K562 (cell line): ENCODE measurements around the gene ZDHHC1. TPM values are rescaled to one million over a fixed set of nuclear protein-coding genes. Genes with fewer than 3 reads are reported as not detected.

Experiments used
- ATAC-seq: fragments of 200-7000 bp; cut with Tn5 transposase; 3 replicates; pipeline ENCODE4 v1.9.1; 2020; ENCODE audit warnings: moderate library complexity
- BruUV-seq: library from RNA; stranded (reverse); fragments of 400-500 nt; replicated peaks from 2 replicates; lab custom pipeline; 2021; lab: Mats Ljungman, UMichigan
- CTCF ChIA-PET: fragments of 300-600 bp; formaldehyde crosslinking; extraction: SDS; loops from one replicate; lab custom pipeline; 2021; ENCODE audit warnings: low intra/inter-chr PET ratio; lab: Yijun Ruan, JAX
- POLR2A ChIA-PET: fragments of 300-600, 350-650 bp; sonication (Branson Sonifier 250); formaldehyde crosslinking; extraction: SDS; loops from one replicate; lab custom pipeline; 2021; ENCODE audit warnings: antibody characterized with exemption, inconsistent platforms; lab: Yijun Ruan, JAX
- DNase-seq, 4 experiments: peaks; one replicate each; pipeline versions ENCODE4 v3.0.0 to v3.0.0-alpha.2; 2011 to 2018; ENCODE audit warnings: low spot score in 3 of 4, mixed read lengths in 3 of 4; ENCODE audit errors: extremely low read depth in 1 of 4
- FAIRE-seq: peaks from 2 replicates; lab custom pipeline; 2011; peaks lifted over from hg19 to GRCh38; lab: Jason Lieb, UNC
- H2AFZ ChIP-seq: 2 replicates; pipeline ENCODE4 v1.6.0; 2011; ENCODE audit warnings: low read depth, low read length, control low read depth, inconsistent platforms
- H3K27ac ChIP-seq: fragments of 200-600 bp; 3 replicates; pipeline ENCODE4 v1.8.0; 2011; ENCODE audit warnings: low read depth, mild to moderate bottlenecking, control low read depth, inconsistent platforms, low read length, moderate library complexity, mixed read lengths; ENCODE audit errors: extremely low read depth
- H3K27me3 ChIP-seq, 2 experiments: fragments of 300-600 bp in 1 of 2; 2 replicates in 1 of 2; 3 replicates in 1 of 2; pipeline versions ENCODE4 v1.6.0 to v1.8.0; 2011; ENCODE audit warnings: inconsistent platforms in 2 of 2, low read length in 2 of 2, mild to moderate bottlenecking in 1 of 2, mixed read lengths in 1 of 2, moderate library complexity in 1 of 2; ENCODE audit not compliant: control insufficient read depth in 2 of 2, insufficient read depth in 2 of 2
- H3K36me3 ChIP-seq: fragments of 300-600 bp; 3 replicates; pipeline ENCODE4 v1.8.0; 2011; ENCODE audit warnings: mild to moderate bottlenecking, low read length, inconsistent platforms; ENCODE audit not compliant: control insufficient read depth, insufficient read depth
- H3K4me1 ChIP-seq, 2 experiments: fragments of 200-600 bp in 1 of 2; replicated peaks in 1 of 2; 2 replicates in 1 of 2; 3 replicates in 1 of 2; pipeline versions ENCODE4 v1.5.1 to v1.8.0; 2011; ENCODE audit warnings: inconsistent platforms in 2 of 2, low read length in 2 of 2, mild to moderate bottlenecking in 1 of 2, mixed read lengths in 1 of 2, moderate library complexity in 1 of 2; ENCODE audit not compliant: control insufficient read depth in 2 of 2, insufficient read depth in 2 of 2
- H3K4me2 ChIP-seq: 2 replicates; pipeline ENCODE4 v1.6.1; 2011; ENCODE audit warnings: low read length, control low read depth, inconsistent platforms, mixed read lengths; ENCODE audit not compliant: insufficient read depth
- H3K4me3 ChIP-seq: fragments of 200-600 bp; sonication (generic), shearing (Covaris generic); 2 replicates; pipeline ENCODE4 v1.5.1; 2016; ENCODE audit warnings: control low read depth, inconsistent platforms
- H3K79me2 ChIP-seq: fragments of 200-600 bp; 3 replicates; pipeline ENCODE4 v1.8.0; 2011; ENCODE audit warnings: low read length, inconsistent platforms; ENCODE audit not compliant: control insufficient read depth, insufficient read depth
- H3K9ac ChIP-seq, 2 experiments: 2 replicates each; pipeline versions ENCODE4 v1.6.0 to v1.6.1; 2011; ENCODE audit warnings: low read depth in 2 of 2, low read length in 2 of 2, control low read depth in 1 of 2, inconsistent platforms in 1 of 2, mild to moderate bottlenecking in 1 of 2, mixed read lengths in 1 of 2; ENCODE audit not compliant: insufficient read depth in 1 of 2
- H3K9me1 ChIP-seq: one replicate; pipeline ENCODE4 v1.6.0; 2011; ENCODE audit warnings: inconsistent platforms, mild to moderate bottlenecking, low read length, moderate library complexity; ENCODE audit not compliant: control insufficient read depth, insufficient read depth
- H3K9me3 ChIP-seq: replicated peaks from 2 replicates; pipeline ENCODE4 v1.5.1; 2011; ENCODE audit warnings: low read depth, low read length, inconsistent platforms; ENCODE audit not compliant: control insufficient read depth, insufficient read depth
- H4K20me1 ChIP-seq: replicated peaks from 2 replicates; pipeline ENCODE4 v1.6.1; 2011; ENCODE audit warnings: low read length, inconsistent platforms, mixed read lengths; ENCODE audit not compliant: control insufficient read depth, insufficient read depth
- BRD9 ChIP-seq: fragments of 450-650 bp; IDR thresholded peaks from 2 replicates; pipeline ENCODE4 v1.6.1; 2018; ENCODE audit warnings: low read depth; ENCODE audit not compliant: partially characterized antibody
- CREM ChIP-seq: IDR thresholded peaks from 2 replicates; pipeline ENCODE4 v1.6.1; 2014; ENCODE audit warnings: antibody characterized with exemption, low read depth
- KDM1A ChIP-seq, 2 experiments: fragments of 450-650 bp; IDR thresholded peaks; 2 replicates each; pipeline ENCODE4 v1.6.1; 2016; ENCODE audit warnings: mild to moderate bottlenecking in 2 of 2
- MEIS2 ChIP-seq: fragments of 450-650 bp; IDR thresholded peaks from 2 replicates; pipeline ENCODE4 v1.6.1; 2014; ENCODE audit warnings: mild to moderate bottlenecking; ENCODE audit not compliant: partially characterized antibody
- NR2F6 ChIP-seq: fragments of 450-650 bp; formaldehyde crosslinking; IDR thresholded peaks from 2 replicates; pipeline ENCODE4 v1.4.0; 2020; ENCODE audit warnings: mild to moderate bottlenecking
- RCOR1 ChIP-seq, 2 experiments: IDR thresholded peaks; 2 replicates each; pipeline ENCODE4 v1.6.1; 2012; ENCODE audit warnings: low read depth in 2 of 2, low read length in 2 of 2, borderline replicate concordance in 1 of 2, improper control_type of control experiment in 1 of 2
- WGBS: fragments of 100-300 bp; shearing (Covaris generic); methylation state at CpG from one replicate; pipeline ENCODE4 v1.1.6; 2016; ENCODE audit warnings: low coverage, mixed read lengths; ENCODE audit not compliant: insufficient coverage; ENCODE audit errors: missing lambda C conversion rate; 5-methylcytosine and 5-hydroxymethylcytosine counted together
- in situ Hi-C: fragments of 300-500 bp; cut with MboI; formaldehyde crosslinking; loops from 4 replicates; pipeline ENCODE4 v1.15.0; 2018; ENCODE audit warnings: inconsistent platforms, mixed read lengths
- intact Hi-C: fragments of 100-400 bp; cut with micrococcal nuclease; formaldehyde crosslinking; loops from 2 replicates; pipeline ENCODE4 v1.14.2; 2022
- polyA plus RNA-seq, 8 experiments: library from polyadenylated mRNA; depleted of rRNA in 4 of 8; stranded (reverse) in 5 of 8; unstranded in 3 of 8; fragments of >200 nt; fragmentation: Nextera tagmentation in 2 of 8; fragmentation: Illumina TruSeq in 1 of 8; extraction: Ambion mirVana in 2 of 8; extraction: Trizol in 1 of 8; gene quantifications; 2 replicates each; pipeline versions ENCODE4 v1.2.1 to v1.2.3, GENCODE V29; 2011 to 2014; ENCODE audit warnings: inconsistent platforms in 1 of 8, missing spikeins in 1 of 8
- total RNA-seq, 7 experiments: library from RNA; depleted of rRNA in 6 of 7; stranded (reverse); fragments of >200 nt in 6 of 7; fragmentation: Illumina TruSeq in 2 of 7; extraction: Trizol in 2 of 7; gene quantifications; 2 replicates each; pipeline versions ENCODE4 v1.2.1 to v1.2.3, GENCODE V29; 2011 to 2021; ENCODE audit warnings: low replicate concordance in 1 of 7
- TF ChIP-seq, protein P1 (sequence below), 2 experiments: fragments of 450-650 bp in 1 of 2; sonication (generic) in 1 of 2; formaldehyde crosslinking in 1 of 2; IDR thresholded peaks in 1 of 2; conservative IDR thresholded peaks in 1 of 2; 2 replicates each; pipeline versions ENCODE4 v1.6.1 to v1.8.1; 2016 to 2023; ENCODE audit warnings: mild to moderate bottlenecking in 2 of 2, moderate library complexity in 2 of 2, inconsistent platforms in 1 of 2, missing genetic modification reagents in 1 of 2
- TF ChIP-seq, protein P2 (sequence below), 3 experiments: IDR thresholded peaks in 2 of 3; conservative IDR thresholded peaks in 1 of 3; 2 replicates each; pipeline ENCODE4 v1.5.1; 2011 to 2012; ENCODE audit warnings: low read length in 3 of 3, mild to moderate bottlenecking in 3 of 3, control low read depth in 2 of 3, improper control_type of control experiment in 1 of 3, inconsistent platforms in 1 of 3, low read depth in 1 of 3, mixed read lengths in 1 of 3, moderate library complexity in 1 of 3; ENCODE audit not compliant: insufficient read depth in 2 of 3

The ZDHHC1 gene
- total and polyA plus RNA-seq, 9 of the 15 experiments (the other 6 are each of a cell fraction or from before 2014, with no cell fraction given): 0.06 to 0.77 (median 0.25) TPM; not detected in 4

DNA sequence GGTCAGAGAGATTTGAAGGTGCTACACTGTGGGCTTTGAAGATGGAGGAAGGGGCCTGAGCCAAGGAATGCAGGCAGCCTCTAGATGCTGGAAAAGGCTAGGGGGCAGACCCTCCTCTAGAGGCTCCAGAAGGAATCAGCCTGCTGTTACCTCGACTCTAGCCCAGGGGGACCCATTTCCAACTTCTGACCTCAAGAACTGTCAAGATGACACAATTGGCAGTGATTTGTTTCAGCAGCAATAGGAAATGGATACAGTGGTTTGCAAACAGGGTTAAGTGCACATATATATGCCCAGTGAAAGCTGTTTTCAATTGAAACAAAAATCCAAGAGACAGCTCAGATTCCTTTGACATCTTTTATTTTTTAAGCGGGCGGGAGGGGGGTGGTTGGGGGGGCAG is 3.7 kb upstream of the ZDHHC1 start:
- Histone ChIP-seq H3K27me3 (peaks cover 18 to 35% of the 10 kb centered on the region in 2 experiments), H3K9ac (no peak overlapping the region), H3K79me2 (no peaks in the 10 kb centered on the region), H3K9me3 (no peaks in the 10 kb centered on the region), H3K4me2 (no peak overlapping the region), H4K20me1 (no peaks in the 10 kb centered on the region; the same call in 1 of the 2 replicates), H3K27ac (no peak overlapping the region)
- ChIA-PET POLR2A (no interaction called here), CTCF (no interaction called here)
- FAIRE-seq: no peak
- in situ Hi-C loops: loop anchor here (25.0 kb wide), 1 partner anchor 458 kb away; the partner anchor contains the start of gene CES3
- BruUV-seq: no TSS peak
- intact Hi-C loops: loop anchor here (10.0 kb wide), 2 partner anchors 55 to 95 kb away; no protein-coding TSS in a partner anchor
- TF ChIP-seq BRD9 (no peak), CREM (no peak), MEIS2 (peak; percentile 32), RCOR1 (IDR thresholded peaks at IDR 0.05; ENCODE audit: borderline replicate concordance in 1 of 2, low read depth in 2 of 2, low read length in 2 of 2) (peak in 1 of 2 experiments; percentile 56; a peak in 2 of 4 replicates), KDM1A (IDR thresholded peaks at IDR 0.05) (peak; percentile 39 to 61; a peak in 1 of 4 replicates), NR2F6 (CRISPR knock-in tag) (no peak)
- TF ChIP-seq, protein P1, sequence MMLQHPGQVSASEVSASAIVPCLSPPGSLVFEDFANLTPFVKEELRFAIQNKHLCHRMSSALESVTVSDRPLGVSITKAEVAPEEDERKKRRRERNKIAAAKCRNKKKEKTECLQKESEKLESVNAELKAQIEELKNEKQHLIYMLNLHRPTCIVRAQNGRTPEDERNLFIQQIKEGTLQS (IDR thresholded peaks at IDR 0.05): 0 out of 2 replicates have a peak, but pooled peaks have one; percentile 5
- TF ChIP-seq, protein P1 (CRISPR knock-in tag; conservative IDR thresholded peaks at IDR 0.05): no peak
- TF ChIP-seq, protein P2, sequence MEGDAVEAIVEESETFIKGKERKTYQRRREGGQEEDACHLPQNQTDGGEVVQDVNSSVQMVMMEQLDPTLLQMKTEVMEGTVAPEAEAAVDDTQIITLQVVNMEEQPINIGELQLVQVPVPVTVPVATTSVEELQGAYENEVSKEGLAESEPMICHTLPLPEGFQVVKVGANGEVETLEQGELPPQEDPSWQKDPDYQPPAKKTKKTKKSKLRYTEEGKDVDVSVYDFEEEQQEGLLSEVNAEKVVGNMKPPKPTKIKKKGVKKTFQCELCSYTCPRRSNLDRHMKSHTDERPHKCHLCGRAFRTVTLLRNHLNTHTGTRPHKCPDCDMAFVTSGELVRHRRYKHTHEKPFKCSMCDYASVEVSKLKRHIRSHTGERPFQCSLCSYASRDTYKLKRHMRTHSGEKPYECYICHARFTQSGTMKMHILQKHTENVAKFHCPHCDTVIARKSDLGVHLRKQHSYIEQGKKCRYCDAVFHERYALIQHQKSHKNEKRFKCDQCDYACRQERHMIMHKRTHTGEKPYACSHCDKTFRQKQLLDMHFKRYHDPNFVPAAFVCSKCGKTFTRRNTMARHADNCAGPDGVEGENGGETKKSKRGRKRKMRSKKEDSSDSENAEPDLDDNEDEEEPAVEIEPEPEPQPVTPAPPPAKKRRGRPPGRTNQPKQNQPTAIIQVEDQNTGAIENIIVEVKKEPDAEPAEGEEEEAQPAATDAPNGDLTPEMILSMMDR (IDR thresholded peaks at IDR 0.05 in 2 of 3, conservative IDR thresholded peaks at IDR 0.05 in 1 of 3; ENCODE audit: insufficient read depth in 2 of 3, low read depth in 1 of 3, low read length in 3 of 3): peak in 2 of 3 experiments; percentile 14 to 27; a peak in 2 of 6 replicates
- TF ChIP-seq, all 486 proteins: peak for 5
- no peak overlapping the region for H2AFZ ChIP-seq
- no peaks in the 10 kb centered on the region for H3K9me1 ChIP-seq
- ATAC-seq: peak; percentile 40; the same call in 1 of the 3 replicates
- H3K4me3 ChIP-seq: no peak overlapping the region
- WGBS: 0% methylated on average over 3 of the region's 3 CpGs
- no peaks in the 10 kb centered on the region for H3K36me3 ChIP-seq
- H3K4me1 ChIP-seq: peaks cover 2 to 9% of the 10 kb centered on the region in 2 experiments; a peak in 4 of 5 replicates
- no peak for DNase-seq
